H1 (cell line): ENCODE data around the gene RGS6. TPM values are rescaled to one million over a fixed set of nuclear protein-coding genes. Genes with fewer than 3 reads are reported as not detected.

ENCODE experiments used
- CTCF ChIA-PET: fragments of 300-600 bp; sonication (Branson Sonifier 250); formaldehyde crosslinking; loops from one replicate; lab custom pipeline; 2021; ENCODE audit not compliant: partially characterized antibody; lab: Charles Lee
- POLR2A ChIA-PET: fragments of 300-600 bp; sonication (Branson Sonifier 250); formaldehyde crosslinking; loops from one replicate; lab custom pipeline; 2021; ENCODE audit warnings: inconsistent platforms; ENCODE audit not compliant: partially characterized antibody; lab: Charles Lee
- DNase-seq, 2 experiments: peaks; one replicate each; pipeline versions ENCODE4 v3.0.0 to v3.0.0-alpha.2; 2010 to 2022; ENCODE audit warnings: low spot score in 2 of 2, low read depth in 1 of 2, mixed read lengths in 1 of 2
- FAIRE-seq: peaks from 2 replicates; lab custom pipeline; 2011; peaks lifted over from hg19 to GRCh38; lab: Jason Lieb, UNC
- H2AFZ ChIP-seq: 2 replicates; pipeline ENCODE4 v1.8.1; 2012; ENCODE audit warnings: low read length, inconsistent platforms
- H2AK5ac ChIP-seq: 2 replicates; pipeline ENCODE4 v1.6.1; 2013; ENCODE audit warnings: low read depth, low read length
- H2BK120ac ChIP-seq: replicated peaks from 2 replicates; pipeline ENCODE3; 2013; ENCODE audit warnings: low read depth, low read length, inconsistent platforms
- H2BK12ac ChIP-seq: 2 replicates; pipeline ENCODE4 v1.6.1; 2013; ENCODE audit warnings: low read depth, low read length
- H2BK15ac ChIP-seq: 2 replicates; pipeline ENCODE4 v1.6.1; 2013; ENCODE audit warnings: low read length
- H2BK20ac ChIP-seq: 2 replicates; pipeline ENCODE4 v1.6.1; 2013; ENCODE audit warnings: low read length
- H2BK5ac ChIP-seq: 2 replicates; pipeline ENCODE4 v1.6.1; 2013; ENCODE audit warnings: low read depth, low read length
- H3K14ac ChIP-seq: 2 replicates; pipeline ENCODE4 v1.6.1; 2013; ENCODE audit warnings: inconsistent platforms; ENCODE audit not compliant: insufficient read length
- H3K18ac ChIP-seq: 2 replicates; pipeline ENCODE4 v1.6.1; 2013; ENCODE audit warnings: low read length; ENCODE audit errors: extremely low read depth
- H3K23ac ChIP-seq: 2 replicates; pipeline ENCODE4 v1.6.1; 2013; ENCODE audit warnings: inconsistent platforms; ENCODE audit not compliant: insufficient read length
- H3K23me2 ChIP-seq: 2 replicates; pipeline ENCODE4 v1.6.1; 2013; ENCODE audit warnings: low read depth, low read length
- H3K27ac ChIP-seq: 2 replicates; pipeline ENCODE4 v1.6.1; 2011; ENCODE audit warnings: low read depth, low read length, inconsistent platforms
- H3K27me3 ChIP-seq, 4 experiments: replicated peaks in 1 of 4; 1 replicate in 1 of 4; 2 replicates in 3 of 4; pipeline versions ENCODE4 v1.6.1 to v1.8.1; 2011 to 2013; ENCODE audit warnings: low read length in 3 of 4, mild to moderate bottlenecking in 3 of 4, inconsistent platforms in 2 of 4, mixed read lengths in 2 of 4, moderate library complexity in 1 of 4; ENCODE audit not compliant: control insufficient read depth in 3 of 4, insufficient read depth in 3 of 4; ENCODE audit errors: extremely low read depth in 1 of 4
- H3K36me3 ChIP-seq, 4 experiments: 2 replicates each; pipeline versions ENCODE4 v1.6.1 to v1.8.1; 2011 to 2013; ENCODE audit warnings: mild to moderate bottlenecking in 4 of 4, low read length in 3 of 4, moderate library complexity in 2 of 4, control low read depth in 1 of 4, inconsistent platforms in 1 of 4; ENCODE audit not compliant: insufficient read depth in 4 of 4, control insufficient read depth in 2 of 4
- H3K4ac ChIP-seq: replicated peaks from 2 replicates; pipeline ENCODE3; 2013; ENCODE audit warnings: low read length, low read depth, mixed read lengths, inconsistent platforms; ENCODE audit not compliant: insufficient read length
- H3K4me1 ChIP-seq, 4 experiments: replicated peaks in 1 of 4; 1 replicate in 1 of 4; 2 replicates in 3 of 4; pipeline versions ENCODE4 v1.6.1 to v1.8.1; 2011 to 2013; ENCODE audit warnings: low read length in 3 of 4, inconsistent platforms in 2 of 4, mixed read lengths in 1 of 4; ENCODE audit not compliant: insufficient read depth in 4 of 4, control insufficient read depth in 3 of 4
- H3K4me2 ChIP-seq, 2 experiments: 2 replicates each; pipeline versions ENCODE4 v1.6.1 to v1.8.1; 2011 to 2013; ENCODE audit warnings: low read depth in 2 of 2, low read length in 2 of 2, control low read depth in 1 of 2, inconsistent platforms in 1 of 2, mild to moderate bottlenecking in 1 of 2; ENCODE audit not compliant: insufficient read depth in 1 of 2
- H3K4me3 ChIP-seq, 4 experiments: fragments of 200-600, 300-600 bp in 1 of 4; sonication (generic), shearing (Covaris generic), sonication (Bioruptor Twin) in 1 of 4; 2 replicates each; pipeline versions ENCODE4 v1.5.1 to v1.8.1; 2011 to 2016; ENCODE audit warnings: low read length in 4 of 4, low read depth in 3 of 4, control low read depth in 2 of 4, inconsistent platforms in 2 of 4, mild to moderate bottlenecking in 2 of 4, mixed read lengths in 1 of 4, moderate library complexity in 1 of 4; ENCODE audit not compliant: insufficient read depth in 2 of 4; ENCODE audit errors: extremely low read depth in 1 of 4
- H3K56ac ChIP-seq: replicated peaks from 2 replicates; pipeline ENCODE3; 2013; ENCODE audit warnings: low read depth, mild to moderate bottlenecking, mixed read lengths, low read length, inconsistent platforms; ENCODE audit not compliant: insufficient read length
- H3K79me1 ChIP-seq: 2 replicates; pipeline ENCODE4 v1.6.1; 2013; ENCODE audit warnings: low read depth, low read length, control low read depth
- H3K79me2 ChIP-seq, 2 experiments: 2 replicates each; pipeline versions ENCODE4 v1.6.1 to v1.8.1; 2012 to 2013; ENCODE audit warnings: low read length in 2 of 2, mild to moderate bottlenecking in 2 of 2, inconsistent platforms in 1 of 2; ENCODE audit not compliant: insufficient read depth in 2 of 2, control insufficient read depth in 1 of 2
- H3K9ac ChIP-seq, 4 experiments: replicated peaks in 1 of 4; 1 replicate in 1 of 4; 2 replicates in 3 of 4; pipeline versions ENCODE4 v1.6.1 to v1.8.1; 2011 to 2013; ENCODE audit warnings: low read depth in 3 of 4, low read length in 3 of 4, control low read depth in 2 of 4, mild to moderate bottlenecking in 2 of 4, moderate library complexity in 2 of 4, inconsistent platforms in 1 of 4; ENCODE audit errors: extremely low read depth in 1 of 4
- H3K9me3 ChIP-seq, 2 experiments: 2 replicates each; pipeline versions ENCODE4 v1.6.1 to v1.8.1; 2012 to 2013; ENCODE audit warnings: mild to moderate bottlenecking in 2 of 2, moderate library complexity in 2 of 2, control low read depth in 1 of 2, inconsistent platforms in 1 of 2, low read depth in 1 of 2, low read length in 1 of 2, mixed read lengths in 1 of 2; ENCODE audit not compliant: insufficient read depth in 2 of 2
- H4K20me1 ChIP-seq, 2 experiments: replicated peaks in 1 of 2; 2 replicates each; pipeline versions ENCODE3 to v1.8.1; 2011 to 2013; ENCODE audit warnings: inconsistent platforms in 2 of 2, low read length in 2 of 2, mild to moderate bottlenecking in 1 of 2; ENCODE audit not compliant: insufficient read depth in 2 of 2, control insufficient read depth in 1 of 2
- H4K5ac ChIP-seq: 2 replicates; pipeline ENCODE4 v1.6.1; 2013; ENCODE audit warnings: low read length, low read depth, mixed read lengths, inconsistent platforms; ENCODE audit not compliant: insufficient read length
- H4K8ac ChIP-seq: 2 replicates; pipeline ENCODE4 v1.8.0; 2013; ENCODE audit warnings: mild to moderate bottlenecking, moderate library complexity, low read length, inconsistent platforms; ENCODE audit not compliant: insufficient read depth; ENCODE audit errors: extremely low read depth
- H4K91ac ChIP-seq: replicated peaks from 2 replicates; pipeline ENCODE3; 2013; ENCODE audit warnings: low read length, mixed read lengths, inconsistent platforms; ENCODE audit not compliant: insufficient read length
- FOSL1 ChIP-seq: IDR thresholded peaks from 2 replicates; pipeline ENCODE4 v1.6.1; 2011; ENCODE audit warnings: mild to moderate bottlenecking, low read depth, low read length, moderate library complexity; ENCODE audit not compliant: insufficient read depth
- GABPA ChIP-seq: IDR thresholded peaks from 2 replicates; pipeline ENCODE4 v1.6.1; 2011; ENCODE audit warnings: mild to moderate bottlenecking, low read length, moderate library complexity, borderline replicate concordance; ENCODE audit not compliant: insufficient read depth
- JUND ChIP-seq: IDR thresholded peaks from 2 replicates; pipeline ENCODE4 v1.6.1; 2011; ENCODE audit warnings: mild to moderate bottlenecking, improper control_type of control experiment, low read length
- NANOG ChIP-seq: IDR thresholded peaks from 2 replicates; pipeline ENCODE4 v1.6.1; 2011; ENCODE audit warnings: low read length, low read depth, mild to moderate bottlenecking, inconsistent platforms; ENCODE audit not compliant: insufficient read depth, poor library complexity, severe bottlenecking
- POU5F1 ChIP-seq: IDR thresholded peaks from 2 replicates; pipeline ENCODE4 v1.6.1; 2011; ENCODE audit warnings: low read depth, mild to moderate bottlenecking, low read length, moderate library complexity
- RXRA ChIP-seq: IDR thresholded peaks from 2 replicates; pipeline ENCODE4 v1.6.1; 2011; ENCODE audit warnings: low read depth, mild to moderate bottlenecking, low read length, moderate library complexity; ENCODE audit not compliant: insufficient read depth
- SIN3A ChIP-seq, 2 experiments: IDR thresholded peaks in 1 of 2; conservative IDR thresholded peaks in 1 of 2; 2 replicates each; pipeline ENCODE4 v1.6.1; 2011 to 2012; ENCODE audit warnings: low read length in 2 of 2, improper control_type of control experiment in 1 of 2, low read depth in 1 of 2, mild to moderate bottlenecking in 1 of 2
- SIX5 ChIP-seq: IDR thresholded peaks from 2 replicates; pipeline ENCODE4 v1.6.1; 2011; ENCODE audit warnings: mild to moderate bottlenecking, low read depth, low read length
- SP1 ChIP-seq: IDR thresholded peaks from 2 replicates; pipeline ENCODE4 v1.6.1; 2011; ENCODE audit warnings: low read depth, low read length
- TBP ChIP-seq: IDR thresholded peaks from 2 replicates; pipeline ENCODE4 v1.6.1; 2011; ENCODE audit warnings: low read depth, low read length, improper control_type of control experiment
- YY1 ChIP-seq: IDR thresholded peaks from 2 replicates; pipeline ENCODE4 v1.6.1; 2011; ENCODE audit warnings: low read depth, mild to moderate bottlenecking, low read length
- WGBS, 2 experiments: shearing (Covaris generic) in 1 of 2; methylation state at CpG; one replicate each; pipeline versions ENCODE4 v1.1.6 to v1.1.7; 2013 to 2015; ENCODE audit warnings: low lambda C conversion rate in 2 of 2, mixed read lengths in 2 of 2, inconsistent platforms in 1 of 2, low coverage in 1 of 2, missing lambda C conversion rate in 1 of 2; ENCODE audit not compliant: insufficient replicate concordance in 2 of 2, insufficient coverage in 1 of 2, insufficient read length in 1 of 2; ENCODE audit errors: extremely low coverage in 1 of 2, missing lambda C conversion rate in 1 of 2; 5-methylcytosine and 5-hydroxymethylcytosine counted together
- polyA plus RNA-seq, 7 experiments: library from polyadenylated mRNA; depleted of rRNA in 3 of 7; stranded (reverse) in 5 of 7; unstranded in 2 of 7; fragments of >200 nt in 5 of 7; fragments of 200-250 nt in 2 of 7; gene quantifications; 1 replicate in 5 of 7; 2 replicates in 1 of 7; 4 replicates in 1 of 7; pipeline versions ENCODE4 v1.2.1 to v1.2.3, GENCODE V29; 2011 to 2013; ENCODE audit warnings: missing spikeins in 2 of 7, mixed read lengths in 2 of 7
- total RNA-seq: library from RNA; stranded (reverse); fragmentation: NEBNext Ultra II Directional; extraction: Animal tissue kit (Norgen Biotek cat#: 25700); gene quantifications from 2 replicates; pipeline ENCODE4 v1.2.1, GENCODE V29; 2021
- TF ChIP-seq, protein P1 (sequence below): IDR thresholded peaks from 2 replicates; pipeline ENCODE4 v1.6.1; 2012; ENCODE audit warnings: low read length, inconsistent platforms

RGS6 gene
- total and polyA plus RNA-seq, 2 of the 8 experiments (the other 6 are each of a cell fraction or from before 2014, with no cell fraction given): 0.26 to 1.1 TPM

DNA sequence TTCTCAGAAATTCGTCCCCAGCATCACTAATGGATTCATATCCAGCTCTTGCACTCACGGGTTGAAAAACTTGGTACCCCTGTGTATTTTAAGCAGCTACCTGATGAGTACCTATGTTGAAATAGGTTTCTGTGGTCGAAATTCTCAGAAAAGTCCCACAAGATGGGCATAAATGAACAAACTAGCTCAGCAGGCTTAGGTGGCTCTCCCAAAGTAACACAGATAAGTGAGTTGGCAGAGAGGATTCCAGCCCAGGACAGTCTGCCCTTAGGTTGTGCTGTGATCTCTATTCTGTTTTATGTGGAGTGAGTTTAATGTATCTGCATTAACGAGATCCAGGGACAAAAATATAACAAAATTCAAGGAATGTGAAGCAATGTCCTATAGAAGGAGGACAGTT lies 92.3 kb downstream of the RGS6 start:
- Histone ChIP-seq H3K9ac (no peak overlapping the region), H3K79me1 (no peaks in the 10 kb centered on the region), H3K4me2 (no peak overlapping the region; a peak in 1 of 4 replicates), H2AFZ (no peak overlapping the region), H2BK5ac (no peak overlapping the region), H3K9me3 (no peaks in the 10 kb centered on the region), H3K23me2 (no peaks in the 10 kb centered on the region), H3K4me3 (no peak overlapping the region), H4K91ac (no peak overlapping the region), H2BK20ac (no peak overlapping the region), H3K27ac (no peak overlapping the region), H4K5ac (no peak overlapping the region), H2AK5ac (no peak overlapping the region), H3K4me1 (peaks cover 0 to 6% (median 2%) of the 10 kb centered on the region in 4 experiments; a peak in 4 of 7 replicates), H3K18ac (no peak overlapping the region), H2BK12ac (no peak overlapping the region), H3K79me2 (no peaks in the 10 kb centered on the region), H2BK120ac (no peak overlapping the region), H4K20me1 (no peaks in the 10 kb centered on the region), H3K56ac (no peak overlapping the region), H3K27me3 (no peaks in the 10 kb centered on the region), H4K8ac (no peak overlapping the region), H3K23ac (no peak overlapping the region), H3K4ac (no peak overlapping the region), H2BK15ac (no peak overlapping the region), H3K36me3 (no peaks in the 10 kb centered on the region), H3K14ac (no peak overlapping the region)
- WGBS, 2 experiments: 68% methylated on average over 4 of the region's 4 CpGs; no CpG with 5 or more reads in 1 of the 2 experiments
- no peak for DNase-seq
- ChIA-PET POLR2A (no interaction called here), CTCF (interaction anchor here (0.5 to 3.3 kb wide), 33 partner anchors 9 to 480 kb away, joined by 3 to 16 read pairs (median 3); partner anchors contain the start of gene RGS6)
- no peak for FAIRE-seq
- TF ChIP-seq, protein P1, sequence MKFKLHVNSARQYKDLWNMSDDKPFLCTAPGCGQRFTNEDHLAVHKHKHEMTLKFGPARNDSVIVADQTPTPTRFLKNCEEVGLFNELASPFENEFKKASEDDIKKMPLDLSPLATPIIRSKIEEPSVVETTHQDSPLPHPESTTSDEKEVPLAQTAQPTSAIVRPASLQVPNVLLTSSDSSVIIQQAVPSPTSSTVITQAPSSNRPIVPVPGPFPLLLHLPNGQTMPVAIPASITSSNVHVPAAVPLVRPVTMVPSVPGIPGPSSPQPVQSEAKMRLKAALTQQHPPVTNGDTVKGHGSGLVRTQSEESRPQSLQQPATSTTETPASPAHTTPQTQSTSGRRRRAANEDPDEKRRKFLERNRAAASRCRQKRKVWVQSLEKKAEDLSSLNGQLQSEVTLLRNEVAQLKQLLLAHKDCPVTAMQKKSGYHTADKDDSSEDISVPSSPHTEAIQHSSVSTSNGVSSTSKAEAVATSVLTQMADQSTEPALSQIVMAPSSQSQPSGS: no peak
- TF ChIP-seq FOSL1 (no peak), SIN3A (conservative IDR thresholded peaks at IDR 0.05 in 1 of 2, IDR thresholded peaks at IDR 0.05 in 1 of 2; ENCODE audit: low read depth in 1 of 2, low read length in 2 of 2) (no peak), POU5F1 (no peak), YY1 (no peak), JUND (no peak), SIX5 (no peak), RXRA (no peak), GABPA (no peak), NANOG (no peak), TBP (no peak), SP1 (no peak)
